Thyroid gland (tissue), 4 donors: ENCODE measurements around the gene CDK16. TPM values are rescaled to one million over a fixed set of nuclear protein-coding genes. Genes with fewer than 3 reads are reported as not detected.

Source experiments
- DNase-seq, 2 donors: peaks; one replicate each; pipeline ENCODE4 v3.0.0-alpha.2; 2019
- H3K27ac ChIP-seq, 3 donors: fragments of 200-600 bp; sonication (generic); 1 replicate in 2 of 3; 2 replicates in 1 of 3; pipeline ENCODE4 v1.5.1; 2016 to 2019; ENCODE audit warnings: mild to moderate bottlenecking in 1 of 3, moderate library complexity in 1 of 3
- H3K27me3 ChIP-seq: fragments of 200-600 bp; sonication (generic); one replicate; pipeline ENCODE4 v1.5.1; 2019
- H3K36me3 ChIP-seq, 2 donors: fragments of 200-600 bp; sonication (generic); one replicate each; pipeline ENCODE4 v1.5.1; 2016 to 2019
- H3K4me1 ChIP-seq, 2 donors: fragments of 200-600 bp; sonication (generic); one replicate each; pipeline ENCODE4 v1.5.1; 2017 to 2019
- H3K4me3 ChIP-seq, 3 donors: fragments of 200-600 bp; sonication (generic); replicated peaks in 1 of 3; 1 replicate in 2 of 3; 2 replicates in 1 of 3; pipeline ENCODE4 v1.5.1; 2016; ENCODE audit warnings: mild to moderate bottlenecking in 1 of 3
- H3K9me3 ChIP-seq: fragments of 200-600 bp; sonication (generic); one replicate; pipeline ENCODE4 v1.5.1; 2017
- POLR2A ChIP-seq, 2 donors: fragments of 450-650 bp; IDR thresholded peaks; one replicate each; pipeline ENCODE4 v1.6.1; 2017; ENCODE audit warnings: antibody characterized with exemption in 2 of 2, mild to moderate bottlenecking in 2 of 2, moderate library complexity in 1 of 2
- WGBS, 2 donors: methylation state at CpG; one replicate each; pipeline ENCODE4 v1.1.5; 2017; 5-methylcytosine and 5-hydroxymethylcytosine counted together
- intact Hi-C: fragments of 100-400 bp; cut with DNase I; formaldehyde crosslinking; loops from one replicate; pipeline ENCODE4 v1.15.1; 2023
- total RNA-seq, 4 donors: library from RNA; depleted of rRNA; stranded (reverse); fragments of >200 nt; gene quantifications; one replicate each; pipeline ENCODE4 v1.2.3, GENCODE V29; 2016
- TF ChIP-seq, protein P1 (sequence below), 6 experiments: fragments of 200-600 bp in 3 of 6; fragments of 450-650 bp in 3 of 6; sonication (generic) in 3 of 6; IDR thresholded peaks; one replicate each; pipeline ENCODE4 v1.5.1; 2016 to 2019; ENCODE audit warnings: antibody characterized with exemption in 6 of 6, mild to moderate bottlenecking in 2 of 6, inconsistent platforms in 1 of 6, moderate library complexity in 1 of 6

The CDK16 gene
- total RNA-seq, 4 donors from 2014 or later, result 76.6 to 111 (median 93.7) TPM

GRCh38 chrX:47194194-47194787, 24.2 kb upstream of the CDK16 start:
- H3K27me3 ChIP-seq, result no peaks in the 10 kb centered on the region
- TF ChIP-seq, protein P1, sequence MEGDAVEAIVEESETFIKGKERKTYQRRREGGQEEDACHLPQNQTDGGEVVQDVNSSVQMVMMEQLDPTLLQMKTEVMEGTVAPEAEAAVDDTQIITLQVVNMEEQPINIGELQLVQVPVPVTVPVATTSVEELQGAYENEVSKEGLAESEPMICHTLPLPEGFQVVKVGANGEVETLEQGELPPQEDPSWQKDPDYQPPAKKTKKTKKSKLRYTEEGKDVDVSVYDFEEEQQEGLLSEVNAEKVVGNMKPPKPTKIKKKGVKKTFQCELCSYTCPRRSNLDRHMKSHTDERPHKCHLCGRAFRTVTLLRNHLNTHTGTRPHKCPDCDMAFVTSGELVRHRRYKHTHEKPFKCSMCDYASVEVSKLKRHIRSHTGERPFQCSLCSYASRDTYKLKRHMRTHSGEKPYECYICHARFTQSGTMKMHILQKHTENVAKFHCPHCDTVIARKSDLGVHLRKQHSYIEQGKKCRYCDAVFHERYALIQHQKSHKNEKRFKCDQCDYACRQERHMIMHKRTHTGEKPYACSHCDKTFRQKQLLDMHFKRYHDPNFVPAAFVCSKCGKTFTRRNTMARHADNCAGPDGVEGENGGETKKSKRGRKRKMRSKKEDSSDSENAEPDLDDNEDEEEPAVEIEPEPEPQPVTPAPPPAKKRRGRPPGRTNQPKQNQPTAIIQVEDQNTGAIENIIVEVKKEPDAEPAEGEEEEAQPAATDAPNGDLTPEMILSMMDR (IDR thresholded peaks at IDR 0.05), result no peak
- no peak for TF ChIP-seq POLR2A (IDR thresholded peaks at IDR 0.05)
- H3K9me3 ChIP-seq, result no peaks in the 10 kb centered on the region
- H3K27ac ChIP-seq, result peak overlapping the region; percentile 90 to 97 (median 93)
- peak overlapping the region in 2 of 3 donors; percentile 29 to 85 for H3K4me3 ChIP-seq
- intact Hi-C loops, result loop anchor here (5.0 kb wide), 2 partner anchors 193 to 333 kb away; no protein-coding TSS in a partner anchor
- DNase-seq, result no peak
- 5 to 8% methylated on average over 12 to 14 of the region's 14 CpGs for WGBS, 2 donors
- peaks cover 43 to 52% of the 10 kb centered on the region in 2 donors for H3K4me1 ChIP-seq
- peaks cover 7 to 12% of the 10 kb centered on the region in 2 donors for H3K36me3 ChIP-seq

GRCh38 chrX:47196098-47196497, 22.4 kb upstream of the CDK16 start:
- Histone ChIP-seq H3K27me3 (no peaks in the 10 kb centered on the region), H3K4me3 (peak overlapping the region in 1 of 3 donors; percentile 5), H3K9me3 (no peaks in the 10 kb centered on the region), H3K4me1 (peaks cover 42 to 49% of the 10 kb centered on the region in 2 donors), H3K36me3 (peaks cover 25 to 30% of the 10 kb centered on the region in 2 donors), H3K27ac (peak overlapping the region in 1 of 3 donors; percentile 27)
- DNase-seq, result no peak
- TF ChIP-seq, protein P1 (IDR thresholded peaks at IDR 0.05), result no peak
- no peak for TF ChIP-seq POLR2A (IDR thresholded peaks at IDR 0.05)
- 44 to 56% methylated on average over 3 of the region's 3 CpGs for WGBS, 2 donors
- intact Hi-C loops, result no loop called here

GRCh38 chrX:47197526-47197925, 21.0 kb upstream of the CDK16 start:
- intact Hi-C loops, result no loop called here
- H3K27me3 ChIP-seq, result no peaks in the 10 kb centered on the region
- H3K4me3 ChIP-seq, result no peak overlapping the region
- no peaks in the 10 kb centered on the region for H3K9me3 ChIP-seq
- DNase-seq, result no peak
- WGBS, 2 donors, result 54 to 58% methylated on average over 4 to 7 of the region's 7 CpGs
- H3K27ac ChIP-seq, result no peak overlapping the region
- TF ChIP-seq, protein P1 (IDR thresholded peaks at IDR 0.05), result no peak
- no peak for TF ChIP-seq POLR2A (IDR thresholded peaks at IDR 0.05)
- peaks cover 40 to 43% of the 10 kb centered on the region in 2 donors for H3K36me3 ChIP-seq
- peaks cover 40 to 54% of the 10 kb centered on the region in 2 donors for H3K4me1 ChIP-seq

- Histone ChIP-seq H3K4me3 (no peak overlapping the region), H3K9me3 (no peaks in the 10 kb centered on the region), H3K27me3 (no peaks in the 10 kb centered on the region), H3K36me3 (peaks cover 46 to 50% of the 10 kb centered on the region in 2 donors), H3K4me1 (peaks cover 35 to 52% of the 10 kb centered on the region in 2 donors), H3K27ac (no peak overlapping the region)
- TF ChIP-seq, protein P1 (IDR thresholded peaks at IDR 0.05), result no peak
- TF ChIP-seq POLR2A (IDR thresholded peaks at IDR 0.05), result no peak
- 69 to 77% methylated on average over 8 to 9 of the region's 10 CpGs for WGBS, 2 donors
- DNase-seq, result no peak
- intact Hi-C loops, result no loop called here
Measured at GRCh38 chrX:47198026-47198686, 20.3 kb upstream of the CDK16 start.

- H3K4me1 ChIP-seq, result peaks cover 32 to 49% of the 10 kb centered on the region in 2 donors
- DNase-seq, result no peak
- intact Hi-C loops, result no loop called here
- no peak overlapping the region for H3K27ac ChIP-seq
- WGBS, 2 donors, result 84% methylated on average over 13 to 15 of the region's 15 CpGs
- peaks cover 51 to 53% of the 10 kb centered on the region in 2 donors for H3K36me3 ChIP-seq
- TF ChIP-seq POLR2A (IDR thresholded peaks at IDR 0.05), result no peak
- TF ChIP-seq, protein P1 (IDR thresholded peaks at IDR 0.05), result no peak
- no peaks in the 10 kb centered on the region for H3K9me3 ChIP-seq
- H3K27me3 ChIP-seq, result no peaks in the 10 kb centered on the region
- no peak overlapping the region for H3K4me3 ChIP-seq
Measured at GRCh38 chrX:47198687-47199080, 19.8 kb upstream of the CDK16 start.
